ENCODE data around the gene MAPK12. TPM values are rescaled to one million over a fixed set of nuclear protein-coding genes. Genes with fewer than 3 reads are reported as not detected.

MAPK12 gene
- total RNA-seq, 2 donors from 2014 or later, result 5.0 to 13.0 TPM

DNA sequence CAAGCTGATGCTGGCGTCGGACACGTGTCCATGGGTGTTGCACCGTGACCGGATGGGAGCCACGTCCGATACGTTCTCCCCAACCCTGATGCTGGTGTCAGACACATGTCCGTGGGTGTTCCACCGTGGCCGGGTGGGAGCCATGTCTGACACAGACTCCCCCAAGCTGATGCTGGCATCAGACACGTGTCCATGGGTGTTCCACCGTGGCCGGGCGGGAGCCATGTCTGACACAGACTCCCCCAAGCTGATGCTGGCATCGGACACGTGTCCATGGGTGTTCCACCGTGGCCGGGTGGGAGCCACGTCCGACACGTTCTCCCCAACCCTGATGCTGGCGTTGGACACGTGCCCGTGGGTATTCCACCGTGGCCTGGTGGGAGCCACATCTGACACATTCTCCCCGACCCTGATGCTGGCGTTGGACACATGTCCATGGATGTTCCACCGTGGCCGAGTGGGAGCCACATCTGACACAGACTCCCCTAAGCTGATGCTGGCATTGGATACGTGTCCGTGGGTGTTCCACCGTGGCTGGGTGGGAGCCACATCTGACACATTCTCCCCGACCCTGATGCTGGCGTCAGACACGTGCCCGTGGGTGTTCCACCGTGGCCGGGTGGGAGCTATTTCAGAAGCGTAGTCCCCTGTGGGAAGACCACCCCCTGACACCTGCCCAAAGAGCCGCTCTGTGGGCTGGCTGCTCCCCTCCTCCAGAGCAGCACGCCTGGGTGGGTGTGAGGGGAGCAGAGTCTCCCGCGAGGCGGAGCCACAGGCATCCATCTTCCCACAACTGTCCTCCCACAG, 40.7 kb downstream of the MAPK12 start:
- Histone ChIP-seq H3K9me3 (no peaks in the 10 kb centered on the region), H3K27ac (no peak overlapping the region), H3K27me3 (no peaks in the 10 kb centered on the region), H3K36me3 (peaks cover 90% of the 10 kb centered on the region), H3K4me3 (no peak overlapping the region), H3K4me1 (peaks cover 0 to 4% of the 10 kb centered on the region in 2 donors)
- TF ChIP-seq, protein P1, sequence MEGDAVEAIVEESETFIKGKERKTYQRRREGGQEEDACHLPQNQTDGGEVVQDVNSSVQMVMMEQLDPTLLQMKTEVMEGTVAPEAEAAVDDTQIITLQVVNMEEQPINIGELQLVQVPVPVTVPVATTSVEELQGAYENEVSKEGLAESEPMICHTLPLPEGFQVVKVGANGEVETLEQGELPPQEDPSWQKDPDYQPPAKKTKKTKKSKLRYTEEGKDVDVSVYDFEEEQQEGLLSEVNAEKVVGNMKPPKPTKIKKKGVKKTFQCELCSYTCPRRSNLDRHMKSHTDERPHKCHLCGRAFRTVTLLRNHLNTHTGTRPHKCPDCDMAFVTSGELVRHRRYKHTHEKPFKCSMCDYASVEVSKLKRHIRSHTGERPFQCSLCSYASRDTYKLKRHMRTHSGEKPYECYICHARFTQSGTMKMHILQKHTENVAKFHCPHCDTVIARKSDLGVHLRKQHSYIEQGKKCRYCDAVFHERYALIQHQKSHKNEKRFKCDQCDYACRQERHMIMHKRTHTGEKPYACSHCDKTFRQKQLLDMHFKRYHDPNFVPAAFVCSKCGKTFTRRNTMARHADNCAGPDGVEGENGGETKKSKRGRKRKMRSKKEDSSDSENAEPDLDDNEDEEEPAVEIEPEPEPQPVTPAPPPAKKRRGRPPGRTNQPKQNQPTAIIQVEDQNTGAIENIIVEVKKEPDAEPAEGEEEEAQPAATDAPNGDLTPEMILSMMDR (IDR thresholded peaks at IDR 0.05), result no peak
- DNase-seq (ENCODE audit: low spot score), result no peak

DNA sequence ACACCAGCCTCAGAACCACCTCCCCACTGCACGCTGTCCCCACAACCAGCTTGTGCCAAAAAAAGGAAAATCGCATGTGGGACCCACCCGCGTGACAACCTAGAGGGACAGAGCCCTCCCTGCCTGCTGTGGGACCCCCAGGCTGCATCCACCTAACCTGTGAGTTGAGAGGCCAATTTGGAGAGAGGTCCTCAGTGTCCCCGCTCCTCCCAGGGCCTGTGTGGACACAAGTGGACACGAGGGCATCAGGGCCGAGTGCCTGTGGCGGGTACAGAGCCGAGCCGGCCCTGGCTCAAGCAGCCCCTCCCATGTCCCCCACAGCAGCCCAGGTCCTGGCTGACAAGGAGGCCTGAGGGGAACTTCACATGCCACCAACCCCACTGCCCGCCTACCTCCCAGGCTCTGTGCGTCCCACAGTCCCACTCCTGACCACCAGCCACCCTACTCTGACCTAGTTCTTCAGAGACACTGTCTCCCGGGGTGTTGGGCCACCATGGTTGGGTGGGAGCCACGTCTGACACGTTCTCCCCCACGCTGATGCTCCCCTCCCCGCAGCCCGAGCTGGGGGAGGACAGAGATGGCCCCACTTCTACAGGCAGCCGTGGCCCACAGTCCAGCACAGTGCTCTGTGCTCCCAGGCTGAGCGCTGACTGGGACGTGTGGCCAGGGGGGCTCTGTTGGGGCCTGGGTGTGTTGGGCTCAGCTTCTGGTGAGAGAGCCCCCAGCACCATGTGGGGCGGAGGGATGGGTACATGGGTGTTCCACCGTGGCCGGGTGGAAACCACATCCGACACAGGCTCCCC, 41.5 kb downstream of the MAPK12 start:
- Histone ChIP-seq H3K9me3 (no peaks in the 10 kb centered on the region), H3K27me3 (no peaks in the 10 kb centered on the region), H3K27ac (no peak overlapping the region), H3K4me3 (no peak overlapping the region), H3K4me1 (peaks cover 0 to 4% of the 10 kb centered on the region in 2 donors), H3K36me3 (peaks cover 90% of the 10 kb centered on the region)
- TF ChIP-seq, protein P1 (IDR thresholded peaks at IDR 0.05), result no peak
- DNase-seq (ENCODE audit: low spot score), result no peak

DNA sequence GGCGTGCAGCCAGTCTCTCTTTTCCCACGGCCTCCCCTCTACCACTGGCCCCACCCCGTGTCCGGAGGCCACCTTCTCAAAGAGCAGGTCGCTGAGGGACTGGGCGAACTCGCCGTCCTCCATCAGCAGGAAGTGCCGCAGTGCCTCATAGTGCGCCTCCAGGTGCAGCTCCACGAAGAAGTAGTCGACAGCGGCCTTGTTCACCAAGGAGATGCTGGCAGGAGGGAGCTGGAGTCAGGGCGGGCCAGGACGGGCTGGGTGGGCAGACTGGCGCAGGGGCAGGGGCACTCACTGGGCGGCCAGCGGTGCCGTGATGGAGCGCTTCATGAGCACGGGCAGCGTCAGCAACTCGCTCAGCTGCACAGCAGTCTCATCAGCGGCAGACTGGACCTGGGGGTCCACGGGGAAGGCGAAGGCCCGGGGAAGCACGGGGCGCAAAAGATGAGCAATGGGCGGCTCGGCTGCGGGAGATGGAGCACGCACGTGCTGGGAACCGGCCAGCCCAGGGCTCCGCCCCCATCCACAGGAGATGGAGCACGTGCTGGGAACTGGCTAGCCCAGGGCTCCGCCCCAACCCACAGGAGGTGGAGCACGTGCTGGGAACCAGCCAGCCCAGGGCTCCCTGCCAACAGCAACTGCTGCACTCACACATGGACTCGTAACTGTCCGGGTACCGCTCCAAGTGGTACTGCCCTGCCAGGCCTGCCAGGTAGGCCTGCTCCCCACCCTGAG, 42.3 kb downstream of the MAPK12 start:
- H3K27ac ChIP-seq, result no peak overlapping the region

GRCh38 chr22:50218153-50218995, 43.1 kb downstream of the MAPK12 start:
- H3K4me3 ChIP-seq, result no peak overlapping the region
- peaks cover 0 to 4% of the 10 kb centered on the region in 2 donors for H3K4me1 ChIP-seq
- no peak overlapping the region for H3K27ac ChIP-seq
- H3K9me3 ChIP-seq, result no peaks in the 10 kb centered on the region
- TF ChIP-seq, protein P1 (IDR thresholded peaks at IDR 0.05), result no peak
- DNase-seq (ENCODE audit: low spot score), result no peak
- peaks cover 86% of the 10 kb centered on the region for H3K36me3 ChIP-seq
- H3K27me3 ChIP-seq, result no peaks in the 10 kb centered on the region

More for the DNA sequence above, 42.3 kb downstream of the MAPK12 start:
- TF ChIP-seq, protein P1 (IDR thresholded peaks at IDR 0.05), result no peak
- Histone ChIP-seq H3K9me3 (no peaks in the 10 kb centered on the region), H3K27me3 (no peaks in the 10 kb centered on the region), H3K4me3 (no peak overlapping the region), H3K4me1 (peaks cover 0 to 4% of the 10 kb centered on the region in 2 donors), H3K36me3 (peaks cover 88% of the 10 kb centered on the region)
- DNase-seq (ENCODE audit: low spot score), result peak; percentile 80
